ENCODE results near the gene MAFF.

DNA sequence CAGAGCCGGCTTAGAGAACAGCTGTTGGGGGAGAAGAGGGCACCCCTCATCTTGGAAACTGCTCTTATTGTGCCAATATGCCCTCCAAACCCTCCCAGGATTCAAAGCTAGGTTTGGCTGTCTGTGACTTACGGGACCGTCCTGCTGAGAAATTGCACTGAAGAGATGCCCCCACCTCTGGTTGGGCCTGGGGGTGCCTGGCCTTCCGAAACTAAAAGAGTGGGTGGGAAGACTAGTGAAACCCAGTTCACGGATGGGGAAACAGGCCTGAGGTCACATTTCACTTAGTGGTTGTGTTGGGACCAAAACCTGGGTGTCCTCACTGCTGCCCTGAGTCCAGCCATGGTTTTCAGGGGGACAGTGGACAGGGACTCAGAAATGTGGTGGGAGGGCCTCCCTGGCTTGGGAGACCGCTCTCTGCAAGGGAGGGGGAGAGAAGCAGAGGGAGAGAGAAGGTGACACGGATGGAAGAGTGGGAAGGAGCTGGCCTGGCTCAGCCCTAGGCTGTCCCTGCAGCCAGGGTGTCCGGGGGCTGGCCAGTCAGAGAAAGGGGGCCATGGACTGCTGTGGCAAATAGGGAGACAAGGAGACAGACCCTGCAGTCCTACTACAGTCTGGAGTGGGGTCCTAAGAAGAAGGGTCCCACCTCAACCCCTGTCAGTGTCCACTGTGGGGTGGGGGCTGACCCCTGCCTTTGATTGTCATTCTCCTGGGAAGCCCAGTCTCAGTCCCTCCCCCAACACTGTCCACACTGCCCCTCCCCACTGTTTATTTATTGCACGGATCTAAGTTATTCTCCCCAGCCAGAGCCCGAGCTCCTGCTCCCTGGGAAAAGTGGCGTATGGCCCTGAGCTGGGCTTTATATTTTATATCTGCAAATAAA, 13.6 kb downstream of the MAFF start:
- TF ChIP-seq, protein P1, sequence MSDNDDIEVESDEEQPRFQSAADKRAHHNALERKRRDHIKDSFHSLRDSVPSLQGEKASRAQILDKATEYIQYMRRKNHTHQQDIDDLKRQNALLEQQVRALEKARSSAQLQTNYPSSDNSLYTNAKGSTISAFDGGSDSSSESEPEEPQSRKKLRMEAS (IDR thresholded peaks at IDR 0.05; ENCODE audit: low read depth): no peak
- TF ChIP-seq, protein P2, sequence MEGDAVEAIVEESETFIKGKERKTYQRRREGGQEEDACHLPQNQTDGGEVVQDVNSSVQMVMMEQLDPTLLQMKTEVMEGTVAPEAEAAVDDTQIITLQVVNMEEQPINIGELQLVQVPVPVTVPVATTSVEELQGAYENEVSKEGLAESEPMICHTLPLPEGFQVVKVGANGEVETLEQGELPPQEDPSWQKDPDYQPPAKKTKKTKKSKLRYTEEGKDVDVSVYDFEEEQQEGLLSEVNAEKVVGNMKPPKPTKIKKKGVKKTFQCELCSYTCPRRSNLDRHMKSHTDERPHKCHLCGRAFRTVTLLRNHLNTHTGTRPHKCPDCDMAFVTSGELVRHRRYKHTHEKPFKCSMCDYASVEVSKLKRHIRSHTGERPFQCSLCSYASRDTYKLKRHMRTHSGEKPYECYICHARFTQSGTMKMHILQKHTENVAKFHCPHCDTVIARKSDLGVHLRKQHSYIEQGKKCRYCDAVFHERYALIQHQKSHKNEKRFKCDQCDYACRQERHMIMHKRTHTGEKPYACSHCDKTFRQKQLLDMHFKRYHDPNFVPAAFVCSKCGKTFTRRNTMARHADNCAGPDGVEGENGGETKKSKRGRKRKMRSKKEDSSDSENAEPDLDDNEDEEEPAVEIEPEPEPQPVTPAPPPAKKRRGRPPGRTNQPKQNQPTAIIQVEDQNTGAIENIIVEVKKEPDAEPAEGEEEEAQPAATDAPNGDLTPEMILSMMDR (IDR thresholded peaks at IDR 0.05): no peak
